Stimulated activated CD4-positive, alpha-beta T cell treated with anti-CD3 and anti-CD28 coated beads, Interleukin-1b, Interleukin-23, amount 100 ng/mL, for 1 hour (primary cell): ENCODE data around the gene ZNF319.

Experiments used
- DNase-seq, 2 donors: peaks; one replicate each; pipeline ENCODE4 v3.0.0-alpha.2; 2020; ENCODE audit warnings: low read depth in 2 of 2

Gene ZNF319

GRCh38 chr16:57977418-57978069 lies 22.9 kb downstream of the ZNF319 start:
- DNase-seq = no peak

GRCh38 chr16:57976331-57976796 lies 24.1 kb downstream of the ZNF319 start:
- DNase-seq = no peak

- no peak for DNase-seq
Measured at GRCh38 chr16:57972306-57972705, 28.2 kb downstream of the ZNF319 start.

- no peak for DNase-seq
Measured at GRCh38 chr16:57971848-57972247, 28.6 kb downstream of the ZNF319 start.

GRCh38 chr16:57970970-57971369 lies 29.5 kb downstream of the ZNF319 start, which contains the start of gene CNGB1:
Gene CNGB1 (minus strand): TSS chr16:57971128. CDS start chr16:57967286, 3,842 bp downstream.
- DNase-seq = no peak

- DNase-seq = no peak
Measured at GRCh38 chr16:57970319-57970718, 30.2 kb downstream of the ZNF319 start.

GRCh38 chr16:57969451-57970123 lies 30.9 kb downstream of the ZNF319 start:
- DNase-seq = no peak

GRCh38 chr16:57967916-57968315 lies 32.6 kb downstream of the ZNF319 start:
- DNase-seq = no peak

- DNase-seq = no peak
Measured at GRCh38 chr16:57966986-57967385, 33.5 kb downstream of the ZNF319 start.

- no peak for DNase-seq
Measured at GRCh38 chr16:57966204-57966771, 34.2 kb downstream of the ZNF319 start.

- DNase-seq = no peak
Measured at GRCh38 chr16:57964157-57964700, 36.2 kb downstream of the ZNF319 start.

GRCh38 chr16:57962756-57963155 lies 37.7 kb downstream of the ZNF319 start:
- DNase-seq = no peak

- DNase-seq = no peak
Measured at GRCh38 chr16:57962046-57962445, 38.4 kb downstream of the ZNF319 start.

- no peak for DNase-seq
Measured at GRCh38 chr16:57961538-57961937, 38.9 kb downstream of the ZNF319 start.

- DNase-seq = no peak
Measured at GRCh38 chr16:57960826-57961472, 39.5 kb downstream of the ZNF319 start.

GRCh38 chr16:57960310-57960709 lies 40.2 kb downstream of the ZNF319 start:
- DNase-seq = no peak

GRCh38 chr16:57959804-57960203 lies 40.7 kb downstream of the ZNF319 start:
- DNase-seq = no peak

GRCh38 chr16:57959121-57959520 lies 41.4 kb downstream of the ZNF319 start:
- no peak for DNase-seq

- no peak for DNase-seq
Measured at GRCh38 chr16:57958544-57958943, 41.9 kb downstream of the ZNF319 start.

- DNase-seq = no peak
Measured at GRCh38 chr16:57957673-57958392, 42.6 kb downstream of the ZNF319 start.

GRCh38 chr16:57956924-57957672 lies 43.4 kb downstream of the ZNF319 start:
- DNase-seq = no peak
